ENCODE measurements around the gene LAMA2. TPM values are rescaled to one million over a fixed set of nuclear protein-coding genes. Genes with fewer than 3 reads are reported as not detected.

Gene LAMA2
- total RNA-seq, 4 donors from 2014 or later: 61.5 to 154 (median 103) TPM

DNA sequence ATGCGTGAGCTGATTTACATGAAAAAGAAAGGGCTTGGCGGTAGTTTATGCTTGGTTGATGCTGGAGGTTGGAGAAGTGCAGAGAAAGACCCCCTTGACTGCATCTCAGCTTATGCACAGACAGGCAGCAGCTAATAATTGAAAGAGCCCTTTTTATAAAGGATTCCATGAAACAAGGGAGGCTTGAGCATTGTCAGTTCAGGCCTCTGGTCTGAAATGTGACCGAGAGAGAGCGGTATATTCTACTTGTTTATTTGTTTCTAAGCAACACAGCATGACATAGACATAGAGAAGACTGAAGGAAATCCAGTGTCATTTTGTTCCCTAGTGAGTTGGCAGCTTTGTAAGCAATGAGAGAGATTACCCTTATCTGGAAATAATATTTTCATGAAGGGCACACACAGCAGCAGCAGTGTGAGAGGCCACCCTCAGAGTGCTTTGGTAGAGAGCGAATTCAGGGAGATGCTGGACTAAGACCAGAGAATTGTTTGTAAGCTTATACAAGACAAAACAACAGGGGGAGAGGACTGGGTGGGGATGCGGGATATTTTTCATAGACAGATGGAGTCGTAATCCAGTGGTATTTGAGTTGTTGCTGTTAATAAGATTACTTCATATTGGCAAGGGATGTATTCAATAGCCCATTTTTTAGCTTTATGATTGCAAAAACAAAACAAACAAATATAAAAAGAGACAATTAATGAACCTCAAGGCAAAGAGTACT, 34.6 kb upstream of the LAMA2 start:
- TF ChIP-seq, protein P1, sequence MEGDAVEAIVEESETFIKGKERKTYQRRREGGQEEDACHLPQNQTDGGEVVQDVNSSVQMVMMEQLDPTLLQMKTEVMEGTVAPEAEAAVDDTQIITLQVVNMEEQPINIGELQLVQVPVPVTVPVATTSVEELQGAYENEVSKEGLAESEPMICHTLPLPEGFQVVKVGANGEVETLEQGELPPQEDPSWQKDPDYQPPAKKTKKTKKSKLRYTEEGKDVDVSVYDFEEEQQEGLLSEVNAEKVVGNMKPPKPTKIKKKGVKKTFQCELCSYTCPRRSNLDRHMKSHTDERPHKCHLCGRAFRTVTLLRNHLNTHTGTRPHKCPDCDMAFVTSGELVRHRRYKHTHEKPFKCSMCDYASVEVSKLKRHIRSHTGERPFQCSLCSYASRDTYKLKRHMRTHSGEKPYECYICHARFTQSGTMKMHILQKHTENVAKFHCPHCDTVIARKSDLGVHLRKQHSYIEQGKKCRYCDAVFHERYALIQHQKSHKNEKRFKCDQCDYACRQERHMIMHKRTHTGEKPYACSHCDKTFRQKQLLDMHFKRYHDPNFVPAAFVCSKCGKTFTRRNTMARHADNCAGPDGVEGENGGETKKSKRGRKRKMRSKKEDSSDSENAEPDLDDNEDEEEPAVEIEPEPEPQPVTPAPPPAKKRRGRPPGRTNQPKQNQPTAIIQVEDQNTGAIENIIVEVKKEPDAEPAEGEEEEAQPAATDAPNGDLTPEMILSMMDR (IDR thresholded peaks at IDR 0.05): no peak
- TF ChIP-seq POLR2A (IDR thresholded peaks at IDR 0.05): no peak
- no peak overlapping the region for H3K27ac ChIP-seq

DNA sequence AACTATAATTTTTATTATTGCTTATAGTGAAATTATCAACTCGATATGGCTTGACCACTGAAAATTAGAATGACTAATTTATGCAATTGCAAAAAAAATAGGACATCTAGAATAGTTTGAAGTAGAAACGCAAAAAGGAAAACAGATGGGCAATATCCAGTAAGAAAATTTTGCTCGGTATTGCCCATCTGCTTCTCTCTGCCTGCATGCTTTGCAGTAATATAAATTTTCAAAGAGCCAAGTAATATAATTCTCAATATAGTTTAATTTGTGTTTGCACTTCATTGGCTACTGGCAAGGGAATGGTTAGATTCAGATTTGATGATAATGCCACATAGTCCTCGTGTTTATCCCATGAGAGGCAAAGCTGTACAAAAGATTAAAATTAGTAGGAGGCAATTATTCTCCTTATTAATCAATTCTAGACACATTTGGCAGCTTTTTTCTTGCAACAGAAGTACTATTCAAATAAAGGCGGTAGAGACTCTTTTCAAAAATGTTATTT, 27.3 kb upstream of the LAMA2 start:
- DNase-seq: no peak
- Histone ChIP-seq H3K9me3 (no peaks in the 10 kb centered on the region), H3K27me3 (no peaks in the 10 kb centered on the region), H3K36me3 (no peaks in the 10 kb centered on the region), H3K27ac (no peak overlapping the region), H3K4me3 (no peak overlapping the region), H3K4me1 (no peaks in the 10 kb centered on the region)
- intact Hi-C loops (cut with DNase I; ENCODE audit: low total_unique reads): no loop called here
- TF ChIP-seq, protein P1 (IDR thresholded peaks at IDR 0.05): no peak
- TF ChIP-seq POLR2A (IDR thresholded peaks at IDR 0.05): no peak

More for the DNA sequence above, 34.6 kb upstream of the LAMA2 start:
- intact Hi-C loops (cut with DNase I; ENCODE audit: low total_unique reads): no loop called here
- no peak overlapping the region for H3K4me3 ChIP-seq
- H3K27me3 ChIP-seq: no peaks in the 10 kb centered on the region
- DNase-seq: no peak
- no peaks in the 10 kb centered on the region for H3K9me3 ChIP-seq
- no peaks in the 10 kb centered on the region for H3K4me1 ChIP-seq
- H3K36me3 ChIP-seq: no peaks in the 10 kb centered on the region

DNA sequence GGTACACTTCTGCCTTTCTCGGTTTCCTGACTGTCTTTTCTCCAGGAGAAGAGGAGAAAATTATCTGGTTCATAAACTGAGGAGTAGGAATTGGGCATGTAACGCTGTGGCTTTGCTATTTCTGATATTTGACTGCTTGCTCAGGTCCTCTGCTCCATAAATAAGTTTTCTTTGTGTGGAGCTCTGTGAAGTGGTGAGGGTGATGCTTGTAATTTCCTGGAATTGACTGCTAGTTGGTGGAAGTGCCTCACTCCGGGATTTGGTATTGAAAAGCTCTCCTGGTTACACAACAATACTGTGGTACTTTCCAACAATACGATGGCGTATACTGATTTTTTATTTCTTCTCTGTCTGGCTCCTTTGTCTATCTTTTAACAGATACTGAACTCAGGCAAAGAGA, 25.1 kb upstream of the LAMA2 start:
- H3K27ac ChIP-seq: no peak overlapping the region
- intact Hi-C loops (cut with DNase I; ENCODE audit: low total_unique reads): no loop called here
- no peaks in the 10 kb centered on the region for H3K4me1 ChIP-seq
- TF ChIP-seq, protein P1 (IDR thresholded peaks at IDR 0.05): no peak
- TF ChIP-seq POLR2A (IDR thresholded peaks at IDR 0.05): no peak
- no peaks in the 10 kb centered on the region for H3K36me3 ChIP-seq
- H3K9me3 ChIP-seq: no peaks in the 10 kb centered on the region
- H3K27me3 ChIP-seq: no peaks in the 10 kb centered on the region
- DNase-seq: no peak
- no peak overlapping the region for H3K4me3 ChIP-seq

DNA sequence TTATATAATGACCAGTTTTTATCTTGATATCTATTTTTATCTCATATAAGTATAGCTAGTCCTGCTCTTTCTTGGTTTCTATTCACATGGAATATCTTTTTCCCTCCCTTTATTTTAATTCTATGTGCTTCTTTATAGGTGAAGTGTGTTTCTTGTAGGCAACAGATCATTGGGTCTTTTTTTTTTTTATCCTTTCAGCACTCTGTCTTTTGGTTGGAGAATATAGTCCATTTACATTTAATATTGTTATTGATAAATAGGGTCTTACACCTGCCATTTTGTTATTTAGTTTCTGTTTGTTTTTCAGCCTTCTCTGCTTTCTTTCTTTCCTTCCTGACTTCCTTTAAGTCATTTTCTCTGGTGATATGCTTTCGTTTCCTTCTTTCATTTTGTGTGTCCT, 22.2 kb upstream of the LAMA2 start:
- no peak overlapping the region for H3K27ac ChIP-seq
- H3K4me1 ChIP-seq: no peaks in the 10 kb centered on the region
- H3K27me3 ChIP-seq: no peaks in the 10 kb centered on the region
- no peak overlapping the region for H3K4me3 ChIP-seq
- TF ChIP-seq POLR2A (IDR thresholded peaks at IDR 0.05): no peak
- TF ChIP-seq, protein P1 (IDR thresholded peaks at IDR 0.05): no peak
- H3K9me3 ChIP-seq: no peaks in the 10 kb centered on the region
- H3K36me3 ChIP-seq: no peaks in the 10 kb centered on the region
- intact Hi-C loops (cut with DNase I; ENCODE audit: low total_unique reads): no loop called here
- DNase-seq: no peak

DNA sequence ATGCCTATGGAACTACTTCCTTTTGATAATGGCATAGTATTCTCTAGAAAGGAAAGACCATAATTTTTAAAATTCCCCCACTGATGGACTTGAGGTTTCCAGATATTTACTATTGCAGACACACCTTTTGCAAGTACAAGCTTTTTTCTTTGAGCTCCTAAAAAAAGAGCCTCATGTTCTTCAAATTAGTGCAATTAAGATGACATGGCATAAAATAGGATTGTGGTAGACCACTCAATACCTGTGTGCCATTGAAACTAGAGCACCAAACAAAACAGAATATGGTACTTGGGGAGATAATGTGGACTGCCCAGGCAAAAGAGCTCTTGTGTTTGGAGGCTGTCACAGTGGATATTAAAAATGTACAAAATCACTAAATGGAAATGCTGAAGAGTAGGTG, 19.0 kb upstream of the LAMA2 start:
- no peaks in the 10 kb centered on the region for H3K27me3 ChIP-seq
- no peaks in the 10 kb centered on the region for H3K9me3 ChIP-seq
- TF ChIP-seq, protein P1 (IDR thresholded peaks at IDR 0.05): no peak
- H3K4me3 ChIP-seq: no peak overlapping the region
- intact Hi-C loops (cut with DNase I; ENCODE audit: low total_unique reads): no loop called here
- H3K36me3 ChIP-seq: no peaks in the 10 kb centered on the region
- no peaks in the 10 kb centered on the region for H3K4me1 ChIP-seq
- DNase-seq: no peak
- H3K27ac ChIP-seq: no peak overlapping the region

Data from uterus (tissue), 4 donors.